ENCODE results near the gene SLC37A1. TPM values are rescaled to one million over a fixed set of nuclear protein-coding genes. Genes with fewer than 3 reads are reported as not detected.

Gene SLC37A1
- total and polyA plus RNA-seq, 9 of the 15 experiments (the other 6 are each of a cell fraction or from before 2014, with no cell fraction given), result 0.06 to 3.4 (median 0.40) TPM

DNA sequence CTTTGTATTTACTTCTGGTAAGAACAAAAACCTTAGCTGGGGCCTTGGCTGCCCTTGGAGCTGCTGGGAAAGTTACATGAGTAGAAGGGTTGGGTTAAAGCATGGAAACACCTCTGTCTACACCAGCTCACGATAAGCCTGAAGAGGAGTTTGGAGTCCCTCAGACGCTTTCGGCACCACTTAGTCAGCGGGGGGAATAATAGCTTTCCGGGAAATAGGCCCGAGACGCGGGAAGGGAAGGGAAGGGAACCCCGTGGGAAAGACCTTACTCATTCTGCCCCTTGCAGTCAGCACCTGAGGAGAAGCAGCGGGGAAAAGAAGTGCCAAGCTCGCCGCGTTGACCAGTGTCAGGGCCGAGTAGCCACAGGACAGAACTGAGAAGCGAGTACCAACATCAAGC, 73.4 kb downstream of the SLC37A1 start (continued):
- TF ChIP-seq, protein P1, sequence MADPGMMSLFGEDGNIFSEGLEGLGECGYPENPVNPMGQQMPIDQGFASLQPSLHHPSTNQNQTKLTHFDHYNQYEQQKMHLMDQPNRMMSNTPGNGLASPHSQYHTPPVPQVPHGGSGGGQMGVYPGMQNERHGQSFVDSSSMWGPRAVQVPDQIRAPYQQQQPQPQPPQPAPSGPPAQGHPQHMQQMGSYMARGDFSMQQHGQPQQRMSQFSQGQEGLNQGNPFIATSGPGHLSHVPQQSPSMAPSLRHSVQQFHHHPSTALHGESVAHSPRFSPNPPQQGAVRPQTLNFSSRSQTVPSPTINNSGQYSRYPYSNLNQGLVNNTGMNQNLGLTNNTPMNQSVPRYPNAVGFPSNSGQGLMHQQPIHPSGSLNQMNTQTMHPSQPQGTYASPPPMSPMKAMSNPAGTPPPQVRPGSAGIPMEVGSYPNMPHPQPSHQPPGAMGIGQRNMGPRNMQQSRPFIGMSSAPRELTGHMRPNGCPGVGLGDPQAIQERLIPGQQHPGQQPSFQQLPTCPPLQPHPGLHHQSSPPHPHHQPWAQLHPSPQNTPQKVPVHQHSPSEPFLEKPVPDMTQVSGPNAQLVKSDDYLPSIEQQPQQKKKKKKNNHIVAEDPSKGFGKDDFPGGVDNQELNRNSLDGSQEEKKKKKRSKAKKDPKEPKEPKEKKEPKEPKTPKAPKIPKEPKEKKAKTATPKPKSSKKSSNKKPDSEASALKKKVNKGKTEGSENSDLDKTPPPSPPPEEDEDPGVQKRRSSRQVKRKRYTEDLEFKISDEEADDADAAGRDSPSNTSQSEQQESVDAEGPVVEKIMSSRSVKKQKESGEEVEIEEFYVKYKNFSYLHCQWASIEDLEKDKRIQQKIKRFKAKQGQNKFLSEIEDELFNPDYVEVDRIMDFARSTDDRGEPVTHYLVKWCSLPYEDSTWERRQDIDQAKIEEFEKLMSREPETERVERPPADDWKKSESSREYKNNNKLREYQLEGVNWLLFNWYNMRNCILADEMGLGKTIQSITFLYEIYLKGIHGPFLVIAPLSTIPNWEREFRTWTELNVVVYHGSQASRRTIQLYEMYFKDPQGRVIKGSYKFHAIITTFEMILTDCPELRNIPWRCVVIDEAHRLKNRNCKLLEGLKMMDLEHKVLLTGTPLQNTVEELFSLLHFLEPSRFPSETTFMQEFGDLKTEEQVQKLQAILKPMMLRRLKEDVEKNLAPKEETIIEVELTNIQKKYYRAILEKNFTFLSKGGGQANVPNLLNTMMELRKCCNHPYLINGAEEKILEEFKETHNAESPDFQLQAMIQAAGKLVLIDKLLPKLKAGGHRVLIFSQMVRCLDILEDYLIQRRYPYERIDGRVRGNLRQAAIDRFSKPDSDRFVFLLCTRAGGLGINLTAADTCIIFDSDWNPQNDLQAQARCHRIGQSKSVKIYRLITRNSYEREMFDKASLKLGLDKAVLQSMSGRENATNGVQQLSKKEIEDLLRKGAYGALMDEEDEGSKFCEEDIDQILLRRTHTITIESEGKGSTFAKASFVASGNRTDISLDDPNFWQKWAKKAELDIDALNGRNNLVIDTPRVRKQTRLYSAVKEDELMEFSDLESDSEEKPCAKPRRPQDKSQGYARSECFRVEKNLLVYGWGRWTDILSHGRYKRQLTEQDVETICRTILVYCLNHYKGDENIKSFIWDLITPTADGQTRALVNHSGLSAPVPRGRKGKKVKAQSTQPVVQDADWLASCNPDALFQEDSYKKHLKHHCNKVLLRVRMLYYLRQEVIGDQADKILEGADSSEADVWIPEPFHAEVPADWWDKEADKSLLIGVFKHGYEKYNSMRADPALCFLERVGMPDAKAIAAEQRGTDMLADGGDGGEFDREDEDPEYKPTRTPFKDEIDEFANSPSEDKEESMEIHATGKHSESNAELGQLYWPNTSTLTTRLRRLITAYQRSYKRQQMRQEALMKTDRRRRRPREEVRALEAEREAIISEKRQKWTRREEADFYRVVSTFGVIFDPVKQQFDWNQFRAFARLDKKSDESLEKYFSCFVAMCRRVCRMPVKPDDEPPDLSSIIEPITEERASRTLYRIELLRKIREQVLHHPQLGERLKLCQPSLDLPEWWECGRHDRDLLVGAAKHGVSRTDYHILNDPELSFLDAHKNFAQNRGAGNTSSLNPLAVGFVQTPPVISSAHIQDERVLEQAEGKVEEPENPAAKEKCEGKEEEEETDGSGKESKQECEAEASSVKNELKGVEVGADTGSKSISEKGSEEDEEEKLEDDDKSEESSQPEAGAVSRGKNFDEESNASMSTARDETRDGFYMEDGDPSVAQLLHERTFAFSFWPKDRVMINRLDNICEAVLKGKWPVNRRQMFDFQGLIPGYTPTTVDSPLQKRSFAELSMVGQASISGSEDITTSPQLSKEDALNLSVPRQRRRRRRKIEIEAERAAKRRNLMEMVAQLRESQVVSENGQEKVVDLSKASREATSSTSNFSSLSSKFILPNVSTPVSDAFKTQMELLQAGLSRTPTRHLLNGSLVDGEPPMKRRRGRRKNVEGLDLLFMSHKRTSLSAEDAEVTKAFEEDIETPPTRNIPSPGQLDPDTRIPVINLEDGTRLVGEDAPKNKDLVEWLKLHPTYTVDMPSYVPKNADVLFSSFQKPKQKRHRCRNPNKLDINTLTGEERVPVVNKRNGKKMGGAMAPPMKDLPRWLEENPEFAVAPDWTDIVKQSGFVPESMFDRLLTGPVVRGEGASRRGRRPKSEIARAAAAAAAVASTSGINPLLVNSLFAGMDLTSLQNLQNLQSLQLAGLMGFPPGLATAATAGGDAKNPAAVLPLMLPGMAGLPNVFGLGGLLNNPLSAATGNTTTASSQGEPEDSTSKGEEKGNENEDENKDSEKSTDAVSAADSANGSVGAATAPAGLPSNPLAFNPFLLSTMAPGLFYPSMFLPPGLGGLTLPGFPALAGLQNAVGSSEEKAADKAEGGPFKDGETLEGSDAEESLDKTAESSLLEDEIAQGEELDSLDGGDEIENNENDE (IDR thresholded peaks at IDR 0.05; ENCODE audit: low read depth, low read length), result no peak
- TF ChIP-seq PYGO2 (tag; IDR thresholded peaks at IDR 0.05) (no peak), ZNF263 (CRISPR knock-in tag; IDR thresholded peaks at IDR 0.05; ENCODE audit: borderline replicate concordance) (no peak), CREB1 (IDR thresholded peaks at IDR 0.05) (no peak), CREB1 (CRISPR knock-in tag; IDR thresholded peaks at IDR 0.05) (no peak), CAMTA2 (CRISPR knock-in tag; conservative IDR thresholded peaks at IDR 0.05) (no peak), FOXP1 (CRISPR knock-in tag; IDR thresholded peaks at IDR 0.05) (no peak), ZNF583 (CRISPR knock-in tag; IDR thresholded peaks at IDR 0.05) (no peak), U2AF2 (optimal IDR thresholded peaks at IDR 0.05; ENCODE audit: low read depth, low read length) (no peak)
- TF ChIP-seq, protein P2, sequence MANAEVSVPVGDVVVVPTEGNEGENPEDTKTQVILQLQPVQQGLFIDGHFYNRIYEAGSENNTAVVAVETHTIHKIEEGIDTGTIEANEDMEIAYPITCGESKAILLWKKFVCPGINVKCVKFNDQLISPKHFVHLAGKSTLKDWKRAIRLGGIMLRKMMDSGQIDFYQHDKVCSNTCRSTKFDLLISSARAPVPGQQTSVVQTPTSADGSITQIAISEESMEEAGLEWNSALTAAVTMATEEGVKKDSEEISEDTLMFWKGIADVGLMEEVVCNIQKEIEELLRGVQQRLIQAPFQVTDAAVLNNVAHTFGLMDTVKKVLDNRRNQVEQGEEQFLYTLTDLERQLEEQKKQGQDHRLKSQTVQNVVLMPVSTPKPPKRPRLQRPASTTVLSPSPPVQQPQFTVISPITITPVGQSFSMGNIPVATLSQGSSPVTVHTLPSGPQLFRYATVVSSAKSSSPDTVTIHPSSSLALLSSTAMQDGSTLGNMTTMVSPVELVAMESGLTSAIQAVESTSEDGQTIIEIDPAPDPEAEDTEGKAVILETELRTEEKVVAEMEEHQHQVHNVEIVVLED (CRISPR knock-in tag; IDR thresholded peaks at IDR 0.05), result no peak
- TF ChIP-seq, protein P3, sequence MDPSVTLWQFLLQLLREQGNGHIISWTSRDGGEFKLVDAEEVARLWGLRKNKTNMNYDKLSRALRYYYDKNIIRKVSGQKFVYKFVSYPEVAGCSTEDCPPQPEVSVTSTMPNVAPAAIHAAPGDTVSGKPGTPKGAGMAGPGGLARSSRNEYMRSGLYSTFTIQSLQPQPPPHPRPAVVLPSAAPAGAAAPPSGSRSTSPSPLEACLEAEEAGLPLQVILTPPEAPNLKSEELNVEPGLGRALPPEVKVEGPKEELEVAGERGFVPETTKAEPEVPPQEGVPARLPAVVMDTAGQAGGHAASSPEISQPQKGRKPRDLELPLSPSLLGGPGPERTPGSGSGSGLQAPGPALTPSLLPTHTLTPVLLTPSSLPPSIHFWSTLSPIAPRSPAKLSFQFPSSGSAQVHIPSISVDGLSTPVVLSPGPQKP (CRISPR knock-in tag; IDR thresholded peaks at IDR 0.05), result no peak
- TF ChIP-seq, protein P4, sequence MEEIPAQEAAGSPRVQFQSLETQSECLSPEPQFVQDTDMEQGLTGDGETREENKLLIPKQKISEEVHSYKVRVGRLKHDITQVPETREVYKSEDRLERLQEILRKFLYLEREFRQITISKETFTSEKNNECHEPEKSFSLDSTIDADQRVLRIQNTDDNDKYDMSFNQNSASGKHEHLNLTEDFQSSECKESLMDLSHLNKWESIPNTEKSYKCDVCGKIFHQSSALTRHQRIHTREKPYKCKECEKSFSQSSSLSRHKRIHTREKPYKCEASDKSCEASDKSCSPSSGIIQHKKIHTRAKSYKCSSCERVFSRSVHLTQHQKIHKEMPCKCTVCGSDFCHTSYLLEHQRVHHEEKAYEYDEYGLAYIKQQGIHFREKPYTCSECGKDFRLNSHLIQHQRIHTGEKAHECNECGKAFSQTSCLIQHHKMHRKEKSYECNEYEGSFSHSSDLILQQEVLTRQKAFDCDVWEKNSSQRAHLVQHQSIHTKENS (CRISPR knock-in tag; IDR thresholded peaks at IDR 0.05), result no peak

Measured in K562 (cell line).